ENCODE results near the gene PRLH. TPM values are rescaled to one million over a fixed set of nuclear protein-coding genes. Genes with fewer than 3 reads are reported as not detected.

The PRLH gene
- total and polyA plus RNA-seq, 5 donors from 2014 or later, result not detected

- Mint-ChIP-seq H3K36me3 (no peaks in the 10 kb centered on the region), H3K9me3 (peaks cover 0 to 2% (median 0%) of the 10 kb centered on the region in 7 donors), H3K4me3 (no peak overlapping the region), H3K27ac (no peak overlapping the region), H3K4me1 (no peaks in the 10 kb centered on the region), H3K27me3 (peaks cover 14% of the 10 kb centered on the region)
- H3K27ac ChIP-seq (ENCODE audit: insufficient read depth, low read length, poor library complexity, severe bottlenecking), result no peak overlapping the region
- DNase-seq (peak in 1 of 3 donors; percentile 7), ATAC-seq (ENCODE audit: low read depth in 2 of 2) (no peak)
- no peaks in the 10 kb centered on the region for H3K4me1 ChIP-seq (ENCODE audit: control insufficient read depth, insufficient read depth, low read length, poor library complexity, severe bottlenecking)
- no peaks in the 10 kb centered on the region for H3K9me3 ChIP-seq (ENCODE audit: control insufficient read depth in 2 of 2, low read length in 2 of 2)
- no peaks in the 10 kb centered on the region for H3K36me3 ChIP-seq (ENCODE audit: control insufficient read depth, insufficient read depth, low read length)
- H3K27me3 ChIP-seq (ENCODE audit: control insufficient read depth, insufficient read depth, low read length), result no peaks in the 10 kb centered on the region
- no peak overlapping the region for H3K4me3 ChIP-seq (ENCODE audit: low read depth, low read length)
These were observed 25.6 kb upstream of the PRLH start for GRCh38 chr2:237540823-237541222.

GRCh38 chr2:237541243-237541642 lies 25.1 kb upstream of the PRLH start:
- Mint-ChIP-seq H3K9me3 (peaks cover 0 to 2% (median 0%) of the 10 kb centered on the region in 7 donors), H3K4me1 (no peaks in the 10 kb centered on the region), H3K36me3 (no peaks in the 10 kb centered on the region), H3K27me3 (peaks cover 10% of the 10 kb centered on the region), H3K27ac (no peak overlapping the region), H3K4me3 (no peak overlapping the region)
- Histone ChIP-seq H3K36me3 (ENCODE audit: control insufficient read depth, insufficient read depth, low read length) (no peaks in the 10 kb centered on the region), H3K27ac (ENCODE audit: insufficient read depth, low read length, poor library complexity, severe bottlenecking) (no peak overlapping the region), H3K4me1 (ENCODE audit: control insufficient read depth, insufficient read depth, low read length, poor library complexity, severe bottlenecking) (no peaks in the 10 kb centered on the region), H3K4me3 (ENCODE audit: low read depth, low read length) (no peak overlapping the region), H3K27me3 (ENCODE audit: control insufficient read depth, insufficient read depth, low read length) (no peaks in the 10 kb centered on the region), H3K9me3 (ENCODE audit: control insufficient read depth in 2 of 2, low read length in 2 of 2) (no peaks in the 10 kb centered on the region)
- ATAC-seq (ENCODE audit: low read depth in 2 of 2) (no peak), DNase-seq (no peak)

- H3K9me3 Mint-ChIP-seq, result peaks cover 0 to 2% (median 0%) of the 10 kb centered on the region in 7 donors
- H3K27ac Mint-ChIP-seq, result no peak overlapping the region
- no peaks in the 10 kb centered on the region for H3K36me3 ChIP-seq (ENCODE audit: control insufficient read depth, insufficient read depth, low read length)
- DNase-seq (no peak), ATAC-seq (ENCODE audit: low read depth in 2 of 2) (no peak)
- H3K27ac ChIP-seq (ENCODE audit: insufficient read depth, low read length, poor library complexity, severe bottlenecking), result no peak overlapping the region
- H3K27me3 Mint-ChIP-seq, result peaks cover 14% of the 10 kb centered on the region
- H3K4me3 ChIP-seq (ENCODE audit: low read depth, low read length), result no peak overlapping the region
- H3K4me1 Mint-ChIP-seq, result no peaks in the 10 kb centered on the region
- no peaks in the 10 kb centered on the region for H3K27me3 ChIP-seq (ENCODE audit: control insufficient read depth, insufficient read depth, low read length)
- H3K4me3 Mint-ChIP-seq, result no peak overlapping the region
- no peaks in the 10 kb centered on the region for H3K9me3 ChIP-seq (ENCODE audit: control insufficient read depth in 2 of 2, low read length in 2 of 2)
- H3K4me1 ChIP-seq (ENCODE audit: control insufficient read depth, insufficient read depth, low read length, poor library complexity, severe bottlenecking), result no peaks in the 10 kb centered on the region
- H3K36me3 Mint-ChIP-seq, result no peaks in the 10 kb centered on the region
These were observed 24.2 kb upstream of the PRLH start for GRCh38 chr2:237542001-237542704.

- Mint-ChIP-seq H3K27ac (no peak overlapping the region), H3K4me1 (no peaks in the 10 kb centered on the region), H3K27me3 (peaks cover 10% of the 10 kb centered on the region), H3K4me3 (peak overlapping the region in 1 of 4 donors; percentile 39), H3K9me3 (no peaks in the 10 kb centered on the region), H3K36me3 (no peaks in the 10 kb centered on the region)
- H3K4me1 ChIP-seq (ENCODE audit: control insufficient read depth, insufficient read depth, low read length, poor library complexity, severe bottlenecking), result no peaks in the 10 kb centered on the region
- no peak overlapping the region for H3K27ac ChIP-seq (ENCODE audit: insufficient read depth, low read length, poor library complexity, severe bottlenecking)
- no peak overlapping the region for H3K4me3 ChIP-seq (ENCODE audit: low read depth, low read length)
- ATAC-seq (ENCODE audit: low read depth in 2 of 2) (no peak), DNase-seq (no peak)
- H3K27me3 ChIP-seq (ENCODE audit: control insufficient read depth, insufficient read depth, low read length), result no peaks in the 10 kb centered on the region
- no peaks in the 10 kb centered on the region for H3K36me3 ChIP-seq (ENCODE audit: control insufficient read depth, insufficient read depth, low read length)
- no peaks in the 10 kb centered on the region for H3K9me3 ChIP-seq (ENCODE audit: control insufficient read depth in 2 of 2, low read length in 2 of 2)
These were observed 20.1 kb upstream of the PRLH start for GRCh38 chr2:237546040-237546875.

GRCh38 chr2:237546876-237547395 lies 19.4 kb upstream of the PRLH start:
- no peaks in the 10 kb centered on the region for H3K9me3 ChIP-seq (ENCODE audit: control insufficient read depth in 2 of 2, low read length in 2 of 2)
- H3K27me3 ChIP-seq (ENCODE audit: control insufficient read depth, insufficient read depth, low read length), result no peaks in the 10 kb centered on the region
- H3K4me1 ChIP-seq (ENCODE audit: control insufficient read depth, insufficient read depth, low read length, poor library complexity, severe bottlenecking), result no peaks in the 10 kb centered on the region
- H3K4me3 ChIP-seq (ENCODE audit: low read depth, low read length), result no peak overlapping the region
- no peaks in the 10 kb centered on the region for H3K36me3 ChIP-seq (ENCODE audit: control insufficient read depth, insufficient read depth, low read length)
- no peak for DNase-seq
- Mint-ChIP-seq H3K4me1 (no peaks in the 10 kb centered on the region), H3K4me3 (no peak overlapping the region), H3K27me3 (peaks cover 5% of the 10 kb centered on the region), H3K9me3 (no peaks in the 10 kb centered on the region), H3K27ac (no peak overlapping the region), H3K36me3 (no peaks in the 10 kb centered on the region)
- ATAC-seq (ENCODE audit: low read depth in 2 of 2), result no peak
- no peak overlapping the region for H3K27ac ChIP-seq (ENCODE audit: insufficient read depth, low read length, poor library complexity, severe bottlenecking)

- Histone ChIP-seq H3K9me3 (ENCODE audit: control insufficient read depth in 2 of 2, low read length in 2 of 2) (no peaks in the 10 kb centered on the region), H3K4me3 (ENCODE audit: low read depth, low read length) (no peak overlapping the region), H3K27me3 (ENCODE audit: control insufficient read depth, insufficient read depth, low read length) (no peaks in the 10 kb centered on the region), H3K27ac (ENCODE audit: insufficient read depth, low read length, poor library complexity, severe bottlenecking) (no peak overlapping the region), H3K4me1 (ENCODE audit: control insufficient read depth, insufficient read depth, low read length, poor library complexity, severe bottlenecking) (no peaks in the 10 kb centered on the region), H3K36me3 (ENCODE audit: control insufficient read depth, insufficient read depth, low read length) (no peaks in the 10 kb centered on the region)
- ATAC-seq (ENCODE audit: low read depth in 2 of 2), result no peak
- H3K27me3 Mint-ChIP-seq, result peaks cover 5% of the 10 kb centered on the region
- H3K4me3 Mint-ChIP-seq, result no peak overlapping the region
- no peak for DNase-seq
- no peak overlapping the region for H3K27ac Mint-ChIP-seq
- H3K36me3 Mint-ChIP-seq, result no peaks in the 10 kb centered on the region
- H3K9me3 Mint-ChIP-seq, result no peaks in the 10 kb centered on the region
- no peaks in the 10 kb centered on the region for H3K4me1 Mint-ChIP-seq
These were observed 18.4 kb upstream of the PRLH start for GRCh38 chr2:237547841-237548416.

- no peak overlapping the region for H3K27ac ChIP-seq (ENCODE audit: insufficient read depth, low read length, poor library complexity, severe bottlenecking)
- H3K27ac Mint-ChIP-seq, result no peak overlapping the region
- peaks cover 0 to 4% (median 0%) of the 10 kb centered on the region in 7 donors for H3K9me3 Mint-ChIP-seq
- ATAC-seq (ENCODE audit: low read depth in 2 of 2) (no peak), DNase-seq (no peak)
- H3K36me3 Mint-ChIP-seq, result no peaks in the 10 kb centered on the region
- H3K4me1 Mint-ChIP-seq, result peaks cover 0 to 3% (median 0%) of the 10 kb centered on the region in 4 donors
- H3K4me3 Mint-ChIP-seq, result no peak overlapping the region
- H3K36me3 ChIP-seq (ENCODE audit: control insufficient read depth, insufficient read depth, low read length), result no peaks in the 10 kb centered on the region
- H3K4me1 ChIP-seq (ENCODE audit: control insufficient read depth, insufficient read depth, low read length, poor library complexity, severe bottlenecking), result no peaks in the 10 kb centered on the region
- peaks cover 5% of the 10 kb centered on the region for H3K27me3 Mint-ChIP-seq
- no peak overlapping the region for H3K4me3 ChIP-seq (ENCODE audit: low read depth, low read length)
- no peaks in the 10 kb centered on the region for H3K9me3 ChIP-seq (ENCODE audit: control insufficient read depth in 2 of 2, low read length in 2 of 2)
- H3K27me3 ChIP-seq (ENCODE audit: control insufficient read depth, insufficient read depth, low read length), result no peaks in the 10 kb centered on the region
These were observed 17.2 kb upstream of the PRLH start for GRCh38 chr2:237549216-237549615.

Measured in CD4-positive, CD25-positive, alpha-beta regulatory T cell (primary cell).